ENCODE results near the gene LEFTY2.
"Not testable (repeated sequence)": the region's sequence is repeated elsewhere in the genome, so short reads cannot be mapped to it uniquely, and the experiment has no call there.

- not testable (repeated sequence) for TF ChIP-seq CTCF (IDR thresholded peaks at IDR 0.05; ENCODE audit: low read length); EZH2 (IDR thresholded peaks at IDR 0.05; ENCODE audit: borderline replicate concordance, low read length)
These were observed 1.1 kb downstream of the LEFTY2 start for GRCh38 chr1:225939939-225940310.

Data from OCI-LY1 (cell line).